GM10847 (cell line): ENCODE results near the gene EYS.

Source experiments
- POLR2A ChIP-seq: IDR thresholded peaks from 2 replicates; pipeline ENCODE4 v1.6.1; 2011; ENCODE audit not compliant: insufficient read length; ENCODE audit errors: extremely low read depth

Gene EYS

GRCh38 chr6:64672131-64672530 lies 1034.9 kb downstream of the EYS start:
- no peak for TF ChIP-seq POLR2A

- no peak for TF ChIP-seq POLR2A
These were observed 1041.9 kb downstream of the EYS start for GRCh38 chr6:64665137-64665536.

- no peak for TF ChIP-seq POLR2A
These were observed 1042.5 kb downstream of the EYS start for GRCh38 chr6:64664480-64664879.

GRCh38 chr6:64644024-64644423 lies 1063.0 kb downstream of the EYS start:
- no peak for TF ChIP-seq POLR2A

- no peak for TF ChIP-seq POLR2A
These were observed 1076.1 kb downstream of the EYS start for GRCh38 chr6:64630901-64631300.

GRCh38 chr6:64622944-64623343 lies 1084.1 kb downstream of the EYS start:
- TF ChIP-seq POLR2A: no peak

GRCh38 chr6:64602993-64603392 lies 1104.0 kb downstream of the EYS start:
- no peak for TF ChIP-seq POLR2A

GRCh38 chr6:64591676-64592036 lies 1115.4 kb downstream of the EYS start:
- no peak for TF ChIP-seq POLR2A

- no peak for TF ChIP-seq POLR2A
These were observed 1115.9 kb downstream of the EYS start for GRCh38 chr6:64590965-64591675.

- no peak for TF ChIP-seq POLR2A
These were observed 1117.1 kb downstream of the EYS start for GRCh38 chr6:64589961-64590360.

GRCh38 chr6:64580346-64580745 lies 1126.7 kb downstream of the EYS start:
- no peak for TF ChIP-seq POLR2A

GRCh38 chr6:64553249-64553786 lies 1153.7 kb downstream of the EYS start:
- no peak for TF ChIP-seq POLR2A

GRCh38 chr6:64547594-64548268 lies 1159.3 kb downstream of the EYS start:
- TF ChIP-seq POLR2A: no peak

GRCh38 chr6:64539917-64540316 lies 1167.1 kb downstream of the EYS start:
- TF ChIP-seq POLR2A: no peak

- TF ChIP-seq POLR2A: no peak
These were observed 1168.3 kb downstream of the EYS start for GRCh38 chr6:64538722-64539121.

GRCh38 chr6:64527899-64528298 lies 1179.1 kb downstream of the EYS start:
- TF ChIP-seq POLR2A: no peak
